PC-9 (cell line): ENCODE data around the gene RBFOX2.

Experiments
- EZH2 ChIP-seq: fragments of 200-600 bp; sonication (generic); IDR thresholded peaks from 2 replicates; pipeline ENCODE4 v1.8.0; 2017; ENCODE audit warnings: antibody characterized with exemption, low read depth
- TF ChIP-seq, protein P1 (sequence below): fragments of 200-600 bp; sonication (generic); conservative IDR thresholded peaks from 2 replicates; pipeline ENCODE4 v1.6.1; 2017; ENCODE audit warnings: mixed run types, antibody characterized with exemption, mild to moderate bottlenecking, moderate library complexity

DNA sequence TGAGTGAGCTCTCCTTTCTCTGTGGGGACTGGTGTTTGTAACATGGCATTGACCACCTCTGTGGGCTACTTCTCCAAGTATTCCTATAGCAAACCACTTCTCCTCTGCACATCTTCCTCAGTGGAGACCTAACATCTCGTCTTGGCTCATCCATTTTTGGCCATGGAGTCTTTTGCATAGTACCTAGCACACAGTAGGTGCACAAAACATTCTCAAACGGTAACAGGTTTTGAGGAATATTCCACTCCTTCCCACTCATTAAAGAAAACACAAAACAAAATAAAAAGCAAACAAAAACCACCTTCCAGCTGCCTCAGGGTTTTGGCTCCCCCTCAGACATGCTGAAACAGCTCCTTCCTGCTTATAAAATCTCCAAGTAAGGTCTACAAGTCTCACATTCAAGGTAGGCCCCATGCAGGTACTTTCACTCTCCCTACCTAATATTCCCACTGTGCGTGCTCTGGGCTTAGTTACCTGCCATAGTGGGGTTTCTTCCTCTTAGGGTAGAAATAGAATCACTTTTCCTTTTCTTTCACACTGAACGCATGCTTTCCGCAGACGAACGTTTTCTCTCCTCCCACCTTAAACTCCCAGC lies 132.4 kb downstream of the RBFOX2 start:
- TF ChIP-seq, protein P1, sequence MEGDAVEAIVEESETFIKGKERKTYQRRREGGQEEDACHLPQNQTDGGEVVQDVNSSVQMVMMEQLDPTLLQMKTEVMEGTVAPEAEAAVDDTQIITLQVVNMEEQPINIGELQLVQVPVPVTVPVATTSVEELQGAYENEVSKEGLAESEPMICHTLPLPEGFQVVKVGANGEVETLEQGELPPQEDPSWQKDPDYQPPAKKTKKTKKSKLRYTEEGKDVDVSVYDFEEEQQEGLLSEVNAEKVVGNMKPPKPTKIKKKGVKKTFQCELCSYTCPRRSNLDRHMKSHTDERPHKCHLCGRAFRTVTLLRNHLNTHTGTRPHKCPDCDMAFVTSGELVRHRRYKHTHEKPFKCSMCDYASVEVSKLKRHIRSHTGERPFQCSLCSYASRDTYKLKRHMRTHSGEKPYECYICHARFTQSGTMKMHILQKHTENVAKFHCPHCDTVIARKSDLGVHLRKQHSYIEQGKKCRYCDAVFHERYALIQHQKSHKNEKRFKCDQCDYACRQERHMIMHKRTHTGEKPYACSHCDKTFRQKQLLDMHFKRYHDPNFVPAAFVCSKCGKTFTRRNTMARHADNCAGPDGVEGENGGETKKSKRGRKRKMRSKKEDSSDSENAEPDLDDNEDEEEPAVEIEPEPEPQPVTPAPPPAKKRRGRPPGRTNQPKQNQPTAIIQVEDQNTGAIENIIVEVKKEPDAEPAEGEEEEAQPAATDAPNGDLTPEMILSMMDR: no peak
- no peak for TF ChIP-seq EZH2
